ENCODE data around the gene GAN. TPM values are rescaled to one million over a fixed set of nuclear protein-coding genes. Genes with fewer than 3 reads are reported as not detected.

Gene GAN
- total RNA-seq, 1 donor from 2014 or later, result 20.9 TPM

DNA sequence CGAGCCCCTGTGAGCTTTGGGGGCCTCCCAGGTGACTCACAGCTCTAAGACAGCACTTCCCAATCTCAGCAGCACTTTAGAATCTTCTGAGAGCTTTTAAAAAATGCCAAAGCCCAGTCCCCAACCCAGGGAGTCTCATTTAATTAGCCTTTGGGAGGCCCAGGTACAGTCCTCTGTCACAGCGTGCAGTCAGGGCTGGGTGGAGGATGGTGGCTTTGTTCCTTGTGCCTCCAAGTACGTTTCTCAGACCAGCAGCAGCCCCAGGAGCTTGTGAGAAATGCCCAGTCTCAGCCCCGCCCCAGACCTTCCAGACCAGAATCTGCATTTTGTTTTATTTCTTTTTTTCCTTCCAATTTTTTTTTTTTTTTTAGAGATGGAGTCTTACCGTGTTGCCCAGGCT, 102.4 kb downstream of the GAN start:
- H4K20me1 ChIP-seq (ENCODE audit: insufficient read depth, low read length), result no peaks in the 10 kb centered on the region
- H3K4me3 Mint-ChIP-seq (ENCODE audit: unreplicated experiment), result no peak overlapping the region
- H3K36me3 Mint-ChIP-seq (ENCODE audit: low read depth, unreplicated experiment), result peaks cover 2% of the 10 kb centered on the region
- H3K9me3 Mint-ChIP-seq (ENCODE audit: unreplicated experiment), result peaks cover 5% of the 10 kb centered on the region
- no peaks in the 10 kb centered on the region for H3K79me2 ChIP-seq (ENCODE audit: insufficient read depth, low read length)
- H3K27me3 Mint-ChIP-seq (ENCODE audit: low read depth, unreplicated experiment), result peaks cover 10% of the 10 kb centered on the region
- no peak overlapping the region for H3K9ac ChIP-seq (ENCODE audit: low read length)
- H3K4me1 Mint-ChIP-seq (ENCODE audit: low read depth, unreplicated experiment), result peaks cover 3% of the 10 kb centered on the region
- H3K36me3 ChIP-seq (ENCODE audit: insufficient read depth, low read length), result no peaks in the 10 kb centered on the region
- H3K4me3 ChIP-seq (ENCODE audit: insufficient read depth, low read depth, low read length), result no peak overlapping the region
- H3K27me3 ChIP-seq (ENCODE audit: insufficient read depth, low read length), result no peaks in the 10 kb centered on the region
- H3K4me1 ChIP-seq (ENCODE audit: insufficient read depth, low read length), result peaks cover 2% of the 10 kb centered on the region
- no peak overlapping the region for H3K4me2 ChIP-seq (ENCODE audit: low read length)
- TF ChIP-seq, protein P1, sequence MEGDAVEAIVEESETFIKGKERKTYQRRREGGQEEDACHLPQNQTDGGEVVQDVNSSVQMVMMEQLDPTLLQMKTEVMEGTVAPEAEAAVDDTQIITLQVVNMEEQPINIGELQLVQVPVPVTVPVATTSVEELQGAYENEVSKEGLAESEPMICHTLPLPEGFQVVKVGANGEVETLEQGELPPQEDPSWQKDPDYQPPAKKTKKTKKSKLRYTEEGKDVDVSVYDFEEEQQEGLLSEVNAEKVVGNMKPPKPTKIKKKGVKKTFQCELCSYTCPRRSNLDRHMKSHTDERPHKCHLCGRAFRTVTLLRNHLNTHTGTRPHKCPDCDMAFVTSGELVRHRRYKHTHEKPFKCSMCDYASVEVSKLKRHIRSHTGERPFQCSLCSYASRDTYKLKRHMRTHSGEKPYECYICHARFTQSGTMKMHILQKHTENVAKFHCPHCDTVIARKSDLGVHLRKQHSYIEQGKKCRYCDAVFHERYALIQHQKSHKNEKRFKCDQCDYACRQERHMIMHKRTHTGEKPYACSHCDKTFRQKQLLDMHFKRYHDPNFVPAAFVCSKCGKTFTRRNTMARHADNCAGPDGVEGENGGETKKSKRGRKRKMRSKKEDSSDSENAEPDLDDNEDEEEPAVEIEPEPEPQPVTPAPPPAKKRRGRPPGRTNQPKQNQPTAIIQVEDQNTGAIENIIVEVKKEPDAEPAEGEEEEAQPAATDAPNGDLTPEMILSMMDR (IDR thresholded peaks at IDR 0.05; ENCODE audit: insufficient read depth, low read depth, low read length), result no peak
- TF ChIP-seq EZH2 (IDR thresholded peaks at IDR 0.05; ENCODE audit: insufficient read depth, low read length), result no peak
- no peak overlapping the region for H2AFZ ChIP-seq (ENCODE audit: low read depth, low read length)
- no peak overlapping the region for H3K27ac ChIP-seq (ENCODE audit: low read depth, low read length)
- no peak for FAIRE-seq
- DNase-seq (ENCODE audit: low read depth), result no peak
- H3K27ac Mint-ChIP-seq (ENCODE audit: unreplicated experiment), result no peak overlapping the region
- H3K9me3 ChIP-seq (ENCODE audit: insufficient read depth, low read depth, low read length), result no peaks in the 10 kb centered on the region

DNA sequence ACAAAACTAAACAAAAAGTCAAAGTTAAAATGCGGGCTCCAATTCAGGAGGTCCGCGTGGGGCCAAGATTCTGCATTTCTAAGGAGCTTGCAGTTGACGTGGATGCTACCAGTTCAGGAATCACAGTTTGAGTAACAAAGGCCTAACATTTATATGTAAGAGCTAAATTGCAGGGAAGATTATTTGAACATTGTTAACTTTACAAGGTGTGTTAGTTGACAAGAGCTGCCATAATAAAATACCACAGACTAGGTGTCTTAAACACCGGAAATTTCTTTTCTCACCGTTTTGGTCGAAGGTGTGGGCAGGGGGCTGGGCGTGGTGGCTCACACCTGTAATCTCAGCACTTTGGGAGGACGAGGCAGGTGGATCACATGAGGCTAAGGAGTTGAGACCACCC, 105.0 kb downstream of the GAN start:
- Histone ChIP-seq H3K9ac (ENCODE audit: low read length) (no peak overlapping the region), H3K4me3 (ENCODE audit: insufficient read depth, low read depth, low read length) (no peak overlapping the region), H2AFZ (ENCODE audit: low read depth, low read length) (no peak overlapping the region), H3K27ac (ENCODE audit: low read depth, low read length) (no peak overlapping the region), H3K4me1 (ENCODE audit: insufficient read depth, low read length) (peaks cover 2% of the 10 kb centered on the region), H3K9me3 (ENCODE audit: insufficient read depth, low read depth, low read length) (no peaks in the 10 kb centered on the region), H3K36me3 (ENCODE audit: insufficient read depth, low read length) (no peaks in the 10 kb centered on the region), H3K4me2 (ENCODE audit: low read length) (no peak overlapping the region), H4K20me1 (ENCODE audit: insufficient read depth, low read length) (no peaks in the 10 kb centered on the region), H3K79me2 (ENCODE audit: insufficient read depth, low read length) (no peaks in the 10 kb centered on the region), H3K27me3 (ENCODE audit: insufficient read depth, low read length) (no peaks in the 10 kb centered on the region)
- H3K36me3 Mint-ChIP-seq (ENCODE audit: low read depth, unreplicated experiment), result peaks cover 2% of the 10 kb centered on the region
- DNase-seq (ENCODE audit: low read depth) (no peak), FAIRE-seq (no peak)
- TF ChIP-seq, protein P1 (IDR thresholded peaks at IDR 0.05; ENCODE audit: insufficient read depth, low read depth, low read length), result no peak
- TF ChIP-seq EZH2 (IDR thresholded peaks at IDR 0.05; ENCODE audit: insufficient read depth, low read length), result no peak
- H3K9me3 Mint-ChIP-seq (ENCODE audit: unreplicated experiment), result peaks cover 9% of the 10 kb centered on the region
- H3K4me1 Mint-ChIP-seq (ENCODE audit: low read depth, unreplicated experiment), result no peaks in the 10 kb centered on the region
- peaks cover 5% of the 10 kb centered on the region for H3K27me3 Mint-ChIP-seq (ENCODE audit: low read depth, unreplicated experiment)
- H3K4me3 Mint-ChIP-seq (ENCODE audit: unreplicated experiment), result no peak overlapping the region
- H3K27ac Mint-ChIP-seq (ENCODE audit: unreplicated experiment), result no peak overlapping the region

DNA sequence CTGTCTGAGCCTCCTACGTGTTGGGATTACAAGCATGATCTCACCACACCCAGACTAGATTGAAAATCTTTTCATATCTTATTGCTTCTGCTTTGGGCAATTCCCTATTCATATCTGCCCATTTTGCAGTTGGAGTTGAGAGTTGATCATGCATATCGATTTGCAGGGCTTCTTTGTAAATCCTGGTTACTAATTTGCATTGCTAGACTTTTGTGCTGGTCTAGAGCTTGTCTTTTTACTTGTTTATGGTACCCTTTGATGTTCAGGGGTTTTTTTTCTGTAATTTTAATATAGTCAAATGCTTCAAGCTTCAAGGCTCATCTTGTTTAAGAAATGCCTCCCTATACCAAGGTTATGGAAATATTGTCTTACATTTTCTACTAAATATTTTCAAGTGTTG, 106.4 kb downstream of the GAN start:
- H3K4me2 ChIP-seq (ENCODE audit: low read length), result no peak overlapping the region
- H3K4me1 Mint-ChIP-seq (ENCODE audit: low read depth, unreplicated experiment), result no peaks in the 10 kb centered on the region

More for the DNA sequence above, 106.4 kb downstream of the GAN start:
- no peaks in the 10 kb centered on the region for H3K4me1 ChIP-seq (ENCODE audit: insufficient read depth, low read length)
- H3K79me2 ChIP-seq (ENCODE audit: insufficient read depth, low read length), result no peaks in the 10 kb centered on the region
- no peaks in the 10 kb centered on the region for H4K20me1 ChIP-seq (ENCODE audit: insufficient read depth, low read length)
- Mint-ChIP-seq H3K4me3 (ENCODE audit: unreplicated experiment) (no peak overlapping the region), H3K9me3 (ENCODE audit: unreplicated experiment) (peaks cover 9% of the 10 kb centered on the region), H3K27ac (ENCODE audit: unreplicated experiment) (no peak overlapping the region), H3K27me3 (ENCODE audit: low read depth, unreplicated experiment) (peaks cover 5% of the 10 kb centered on the region), H3K36me3 (ENCODE audit: low read depth, unreplicated experiment) (peaks cover 2% of the 10 kb centered on the region)
- no peak overlapping the region for H3K27ac ChIP-seq (ENCODE audit: low read depth, low read length)
- no peaks in the 10 kb centered on the region for H3K27me3 ChIP-seq (ENCODE audit: insufficient read depth, low read length)
- H3K9me3 ChIP-seq (ENCODE audit: insufficient read depth, low read depth, low read length), result no peaks in the 10 kb centered on the region
- DNase-seq (ENCODE audit: low read depth) (no peak), FAIRE-seq (no peak)
- no peak overlapping the region for H3K9ac ChIP-seq (ENCODE audit: low read length)
- no peak overlapping the region for H2AFZ ChIP-seq (ENCODE audit: low read depth, low read length)
- no peaks in the 10 kb centered on the region for H3K36me3 ChIP-seq (ENCODE audit: insufficient read depth, low read length)
- TF ChIP-seq, protein P1 (IDR thresholded peaks at IDR 0.05; ENCODE audit: insufficient read depth, low read depth, low read length), result no peak
- TF ChIP-seq EZH2 (IDR thresholded peaks at IDR 0.05; ENCODE audit: insufficient read depth, low read length), result no peak
- H3K4me3 ChIP-seq (ENCODE audit: insufficient read depth, low read depth, low read length), result no peak overlapping the region

Measured in astrocyte (in vitro differentiated cells and primary cell).